Right forelimb (tissue), 1 donor: ENCODE data around the gene MIER2.
"Not testable (repeated sequence)": the region's sequence is repeated elsewhere in the genome, so short reads cannot be mapped to it uniquely, and the experiment has no call there.

Source experiments
- DNase-seq: peaks from one replicate; pipeline ENCODE4 v3.0.0-alpha.2; 2018

MIER2 gene

GRCh38 chr19:281156-281853 lies 63.3 kb downstream of the MIER2 start:
- DNase-seq, result no peak

GRCh38 chr19:280541-281009 lies 64.0 kb downstream of the MIER2 start:
- no peak for DNase-seq

GRCh38 chr19:279656-280055 lies 64.9 kb downstream of the MIER2 start:
- no peak for DNase-seq

- DNase-seq, result no peak
Measured at GRCh38 chr19:279231-279630, 65.4 kb downstream of the MIER2 start.

- DNase-seq, result no peak
Measured at GRCh38 chr19:277581-278165, 66.9 kb downstream of the MIER2 start.

GRCh38 chr19:277131-277530 lies 67.5 kb downstream of the MIER2 start:
- DNase-seq, result no peak

GRCh38 chr19:275958-276646 lies 68.5 kb downstream of the MIER2 start:
- no peak for DNase-seq

- DNase-seq, result no peak
Measured at GRCh38 chr19:275000-275399, 69.6 kb downstream of the MIER2 start.

- DNase-seq, result no peak
Measured at GRCh38 chr19:273393-273792, 71.2 kb downstream of the MIER2 start.

GRCh38 chr19:271856-272255 lies 72.7 kb downstream of the MIER2 start:
- DNase-seq, result no peak

- not testable (repeated sequence) for DNase-seq
Measured at GRCh38 chr19:270766-271318, 73.8 kb downstream of the MIER2 start.

- no peak for DNase-seq
Measured at GRCh38 chr19:269241-269640, 75.4 kb downstream of the MIER2 start.

- no peak for DNase-seq
Measured at GRCh38 chr19:262125-262524, 82.5 kb downstream of the MIER2 start.

GRCh38 chr19:256804-257203 lies 87.8 kb downstream of the MIER2 start:
- not testable (repeated sequence) for DNase-seq
